Astrocyte (in vitro differentiated cells and primary cell): ENCODE results near the gene FAM53B. TPM values are rescaled to one million over a fixed set of nuclear protein-coding genes. Genes with fewer than 3 reads are reported as not detected.

ENCODE experiments used
- DNase-seq: peaks from one replicate; pipeline ENCODE4 v3.0.0-alpha.2; 2010; ENCODE audit warnings: low read depth
- FAIRE-seq: peaks from 2 replicates; lab custom pipeline; 2011; peaks lifted over from hg19 to GRCh38; lab: Jason Lieb, UNC
- H2AFZ ChIP-seq: 2 replicates; pipeline ENCODE4 v1.6.0; 2012; ENCODE audit warnings: low read depth, low read length, inconsistent platforms
- H3K27ac ChIP-seq: 2 replicates; pipeline ENCODE4 v1.5.1; 2011; ENCODE audit warnings: low read depth, low read length, inconsistent platforms
- H3K27me3 ChIP-seq: 2 replicates; pipeline ENCODE4 v1.6.0; 2011; ENCODE audit warnings: low read length, inconsistent platforms; ENCODE audit not compliant: insufficient read depth
- H3K36me3 ChIP-seq: 2 replicates; pipeline ENCODE4 v1.5.1; 2011; ENCODE audit warnings: low read length, inconsistent platforms; ENCODE audit not compliant: insufficient read depth
- H3K4me1 ChIP-seq: 2 replicates; pipeline ENCODE4 v1.5.1; 2011; ENCODE audit warnings: low read length, inconsistent platforms; ENCODE audit not compliant: insufficient read depth
- H3K4me2 ChIP-seq: 2 replicates; pipeline ENCODE4 v1.6.0; 2012; ENCODE audit warnings: low read length, inconsistent platforms
- H3K4me3 ChIP-seq: 2 replicates; pipeline ENCODE4 v1.5.1; 2011; ENCODE audit warnings: low read depth, mild to moderate bottlenecking, low read length, inconsistent platforms; ENCODE audit not compliant: insufficient read depth
- H3K79me2 ChIP-seq: 2 replicates; pipeline ENCODE4 v1.6.0; 2012; ENCODE audit warnings: mild to moderate bottlenecking, low read length, inconsistent platforms; ENCODE audit not compliant: insufficient read depth
- H3K9ac ChIP-seq: 2 replicates; pipeline ENCODE4 v1.6.0; 2012; ENCODE audit warnings: mild to moderate bottlenecking, low read length, inconsistent platforms
- H3K9me3 ChIP-seq: 2 replicates; pipeline ENCODE4 v1.5.1; 2012; ENCODE audit warnings: low read depth, mild to moderate bottlenecking, low read length, inconsistent platforms; ENCODE audit not compliant: insufficient read depth
- H4K20me1 ChIP-seq: 2 replicates; pipeline ENCODE4 v1.6.0; 2012; ENCODE audit warnings: low read length, inconsistent platforms; ENCODE audit not compliant: insufficient read depth
- H3K27ac Mint-ChIP-seq: one replicate; pipeline ENCODE4 v1.8.0; 2021; ENCODE audit warnings: mild to moderate bottlenecking, mixed read lengths; ENCODE audit not compliant: unreplicated experiment
- H3K27me3 Mint-ChIP-seq: one replicate; pipeline ENCODE4 v1.8.0; 2021; ENCODE audit warnings: low read depth, mixed read lengths; ENCODE audit not compliant: unreplicated experiment
- H3K36me3 Mint-ChIP-seq: one replicate; pipeline ENCODE4 v1.8.0; 2021; ENCODE audit warnings: low read depth, mixed read lengths; ENCODE audit not compliant: unreplicated experiment
- H3K4me1 Mint-ChIP-seq: one replicate; pipeline ENCODE4 v1.8.0; 2021; ENCODE audit warnings: low read depth, mixed read lengths; ENCODE audit not compliant: unreplicated experiment
- H3K4me3 Mint-ChIP-seq: one replicate; pipeline ENCODE4 v1.8.0; 2021; ENCODE audit warnings: mild to moderate bottlenecking, moderate library complexity, mixed read lengths; ENCODE audit not compliant: unreplicated experiment
- H3K9me3 Mint-ChIP-seq: one replicate; pipeline ENCODE4 v1.8.0; 2021; ENCODE audit warnings: mild to moderate bottlenecking, mixed read lengths; ENCODE audit not compliant: unreplicated experiment
- CTCF ChIP-seq: IDR thresholded peaks from 2 replicates; pipeline ENCODE4 v1.5.1; 2011; ENCODE audit warnings: low read depth, mild to moderate bottlenecking, inconsistent platforms, low read length, moderate library complexity; ENCODE audit not compliant: insufficient read depth
- EZH2 ChIP-seq: IDR thresholded peaks from 2 replicates; pipeline ENCODE4 v1.6.1; 2012; ENCODE audit warnings: mild to moderate bottlenecking, low read length, inconsistent platforms; ENCODE audit not compliant: insufficient read depth
- total RNA-seq: library from RNA; stranded (reverse); gene quantifications from 2 replicates; pipeline ENCODE4 v1.2.1, GENCODE V29; 2021

Gene FAM53B
- total RNA-seq, 1 donor from 2014 or later = 12.9 TPM

GRCh38 chr10:124642088-124642710 lies 102.0 kb downstream of the FAM53B start:
- Histone ChIP-seq H2AFZ (no peak overlapping the region), H3K9me3 (no peaks in the 10 kb centered on the region), H3K4me3 (no peak overlapping the region), H3K79me2 (peaks cover 4% of the 10 kb centered on the region), H3K27ac (no peak overlapping the region), H3K9ac (no peak overlapping the region), H3K4me1 (peaks cover 16% of the 10 kb centered on the region), H3K36me3 (no peaks in the 10 kb centered on the region), H3K4me2 (no peak overlapping the region), H3K27me3 (no peaks in the 10 kb centered on the region), H4K20me1 (peaks cover 65% of the 10 kb centered on the region)
- Mint-ChIP-seq H3K27me3 (peaks cover 3% of the 10 kb centered on the region), H3K4me3 (no peak overlapping the region), H3K27ac (no peak overlapping the region), H3K4me1 (peaks cover 21% of the 10 kb centered on the region), H3K9me3 (no peaks in the 10 kb centered on the region), H3K36me3 (peaks cover 12% of the 10 kb centered on the region)
- TF ChIP-seq CTCF (no peak), EZH2 (no peak)
- DNase-seq (no peak), FAIRE-seq (no peak)

- no peak overlapping the region for H3K4me3 Mint-ChIP-seq
- peaks cover 17% of the 10 kb centered on the region for H3K4me1 Mint-ChIP-seq
- FAIRE-seq (peak; percentile 43), DNase-seq (peak; percentile 58)
- TF ChIP-seq EZH2 = no peak
- TF ChIP-seq CTCF = no peak
- H3K27ac Mint-ChIP-seq = no peak overlapping the region
- Histone ChIP-seq H3K9ac (no peak overlapping the region), H3K4me1 (peaks cover 11% of the 10 kb centered on the region), H3K27me3 (no peaks in the 10 kb centered on the region), H3K36me3 (no peaks in the 10 kb centered on the region), H3K79me2 (no peaks in the 10 kb centered on the region), H3K4me2 (no peak overlapping the region), H2AFZ (no peak overlapping the region), H3K9me3 (no peaks in the 10 kb centered on the region), H4K20me1 (peaks cover 70% of the 10 kb centered on the region), H3K4me3 (no peak overlapping the region), H3K27ac (no peak overlapping the region)
- peaks cover 3% of the 10 kb centered on the region for H3K27me3 Mint-ChIP-seq
- H3K36me3 Mint-ChIP-seq = peaks cover 11% of the 10 kb centered on the region
- H3K9me3 Mint-ChIP-seq = no peaks in the 10 kb centered on the region
Measured at GRCh38 chr10:124641282-124642087, 102.7 kb downstream of the FAM53B start.
